IPS DF 19.7 (cell line): Measurements from ENCODE around the gene SMIM32.

Experiments used
- DNase-seq: peaks from one replicate; pipeline ENCODE4 v3.0.0-alpha.2; 2013; ENCODE audit warnings: low read depth, low spot score

Gene SMIM32

DNA sequence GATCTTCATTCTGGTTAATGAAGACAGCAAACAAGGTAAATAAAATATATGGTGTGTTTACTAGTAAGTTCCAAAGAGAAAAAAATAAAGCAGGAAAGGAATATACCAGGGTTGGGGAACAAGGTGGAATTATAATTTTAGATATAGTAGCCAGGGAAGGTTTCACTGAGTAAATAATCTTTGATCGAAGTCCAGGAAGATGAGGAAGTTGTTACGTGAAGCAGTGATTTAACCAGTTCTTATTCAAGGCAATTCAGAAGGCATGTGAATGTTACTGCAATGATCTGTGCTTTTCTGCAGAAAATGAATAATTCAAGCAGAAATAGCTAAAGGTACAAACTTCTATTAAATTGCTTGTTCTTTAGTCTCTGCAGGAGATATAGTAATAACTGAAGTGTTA is 6.2 kb downstream of the SMIM32 start:
- DNase-seq: no peak

DNA sequence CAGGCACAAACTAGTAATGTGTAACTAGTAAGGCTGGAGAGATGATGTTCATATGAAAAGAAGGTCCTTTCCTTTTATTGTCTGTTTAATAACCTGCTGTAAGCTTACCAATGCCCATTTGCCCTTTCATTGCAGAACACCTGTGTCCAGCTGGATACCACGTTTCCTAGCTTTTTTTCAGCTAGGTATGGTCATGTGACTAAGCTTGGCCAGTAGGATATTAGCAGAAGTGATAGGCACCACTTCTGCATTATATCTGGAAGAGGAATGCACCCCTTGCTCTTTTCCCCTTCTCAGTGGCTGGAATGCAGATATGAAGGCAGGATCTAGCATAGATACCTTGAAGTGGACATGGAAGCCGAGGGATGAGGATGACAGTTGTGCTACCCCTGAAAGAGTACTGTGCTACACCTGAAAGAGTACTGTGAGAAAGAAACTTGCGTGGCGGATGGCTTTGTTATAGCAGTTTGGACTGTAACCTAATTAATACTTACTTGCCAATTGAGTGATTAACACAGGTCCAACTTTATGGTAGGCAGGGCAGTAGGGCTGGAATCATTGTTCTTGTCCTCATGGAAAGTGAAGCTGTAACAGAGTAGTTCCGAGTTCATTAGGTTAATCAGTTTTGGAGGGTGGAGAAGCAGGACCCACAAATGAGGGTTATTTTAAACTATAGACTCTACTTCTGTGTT is 6.8 kb downstream of the SMIM32 start:
- no peak for DNase-seq

DNA sequence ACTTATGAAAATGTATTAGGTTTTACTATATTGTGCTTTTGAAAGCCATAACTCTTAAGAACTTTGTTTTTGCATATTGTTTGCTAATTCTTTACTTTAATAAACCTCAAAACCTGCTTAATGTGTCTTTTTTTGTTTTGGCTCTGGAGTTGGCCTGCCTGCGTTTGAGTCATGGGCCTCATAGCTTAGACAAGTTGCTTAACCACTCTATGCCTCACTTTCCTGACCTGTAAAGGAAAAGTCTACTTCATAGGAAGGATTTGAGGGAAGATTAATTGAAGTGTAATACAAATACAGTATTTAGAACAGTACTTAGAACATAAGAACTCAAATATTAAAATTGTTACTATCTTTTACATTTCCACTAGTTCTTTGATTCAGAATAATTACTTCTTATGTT is 10.3 kb downstream of the SMIM32 start:
- DNase-seq: no peak

DNA sequence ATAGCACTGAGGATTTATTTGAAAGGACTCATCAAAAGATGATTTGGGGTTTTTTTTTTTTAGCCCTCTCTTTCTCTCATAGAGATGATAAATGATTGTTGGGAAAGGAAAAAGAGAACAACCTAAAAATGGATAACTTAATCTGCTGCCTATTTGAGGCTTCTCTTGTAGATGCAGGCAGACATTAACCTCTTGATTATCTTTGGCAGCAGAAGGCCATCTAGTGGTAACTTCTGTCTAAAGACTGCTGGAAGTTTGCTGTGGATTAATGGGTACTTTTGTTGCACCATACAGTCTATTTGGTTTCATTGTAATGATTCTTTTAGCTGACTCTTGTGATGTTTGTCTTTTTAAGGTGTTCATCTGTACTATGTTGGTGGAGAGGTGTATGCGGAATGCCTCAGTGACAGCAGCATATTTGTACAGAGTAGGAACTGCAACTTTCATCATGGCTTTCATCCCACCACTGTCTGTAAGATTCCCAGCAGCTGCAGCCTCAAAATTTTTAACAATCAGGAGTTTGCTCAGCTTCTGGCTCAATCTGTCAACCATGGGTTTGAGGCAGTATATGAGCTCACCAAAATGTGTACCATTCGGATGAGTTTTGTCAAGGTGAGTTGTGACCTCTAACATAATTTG is 18.8 kb downstream of the SMIM32 start:
- no peak for DNase-seq

DNA sequence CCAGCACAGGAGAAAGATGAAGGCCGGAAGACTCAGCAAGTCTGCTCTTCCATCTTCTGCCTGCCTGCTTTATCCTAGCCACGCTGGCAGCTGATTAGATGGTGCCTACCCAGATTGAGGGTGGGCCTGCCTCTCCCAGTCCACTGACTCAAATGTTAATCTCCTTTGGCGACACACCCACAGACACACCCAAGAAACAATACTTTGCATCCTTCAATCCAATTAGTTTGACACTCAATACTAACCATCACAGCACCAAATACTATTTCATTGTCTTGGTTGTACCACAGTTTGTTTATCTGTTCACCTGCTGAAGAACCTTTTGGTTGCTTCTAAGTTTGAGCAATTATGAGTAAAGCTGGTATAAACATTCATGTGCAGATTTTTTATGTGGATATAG is 23.7 kb downstream of the SMIM32 start:
- no peak for DNase-seq

DNA sequence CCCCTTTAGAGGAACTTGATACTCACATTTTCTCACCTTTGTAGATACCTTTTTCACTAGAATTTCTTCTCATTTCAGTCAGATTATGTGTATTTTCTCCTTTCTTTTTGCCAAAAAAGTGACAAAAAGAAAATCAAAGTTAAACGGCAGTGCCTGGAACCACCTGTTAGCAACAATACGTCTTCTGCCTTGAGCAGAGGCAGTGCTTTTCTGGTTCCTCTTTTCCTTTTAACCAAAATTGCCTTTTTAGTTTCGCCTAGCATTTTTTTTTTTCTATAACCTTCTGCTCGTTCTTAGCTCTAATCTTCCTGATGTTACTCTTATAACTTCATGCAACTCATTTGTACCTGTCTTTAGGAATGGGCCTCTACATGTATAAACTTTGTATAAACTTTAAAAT is 26.1 kb downstream of the SMIM32 start:
- DNase-seq: no peak

DNA sequence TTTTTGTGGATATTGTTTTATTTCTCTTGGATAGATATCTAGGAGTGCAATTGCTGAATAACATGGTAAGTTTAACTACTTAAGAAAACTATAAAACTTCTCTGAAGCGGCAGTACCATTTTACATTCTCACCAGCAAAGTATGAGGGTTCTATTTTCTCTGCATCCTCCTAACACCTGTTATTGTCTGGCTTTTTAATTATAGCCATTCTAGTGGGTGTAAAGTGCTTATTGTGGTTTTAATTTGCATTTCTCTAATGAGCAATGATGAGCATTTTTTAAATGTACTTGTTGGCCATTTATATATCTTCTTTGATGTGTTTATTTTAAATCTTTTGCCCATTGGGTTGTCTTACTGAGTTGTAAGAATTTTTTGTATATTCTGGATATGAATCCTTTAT is 28.7 kb downstream of the SMIM32 start:
- DNase-seq: no peak

DNA sequence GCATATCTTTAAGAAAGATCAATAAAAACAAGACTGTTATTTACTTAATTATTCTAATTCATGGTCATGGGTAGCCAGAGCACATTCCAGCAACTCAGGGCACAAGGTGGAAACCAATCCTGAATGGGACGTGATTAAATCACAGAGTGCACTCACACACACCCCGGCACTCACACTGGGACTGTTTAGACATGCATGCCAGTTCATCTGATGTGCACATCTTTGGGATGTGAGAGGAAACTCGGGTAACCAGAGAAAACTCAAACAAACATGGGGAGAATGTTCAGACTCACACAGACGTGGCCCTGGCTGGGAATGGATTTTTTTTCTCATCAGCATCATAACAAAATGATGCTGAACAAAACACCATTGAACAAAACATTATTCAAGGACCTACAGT is 31.0 kb downstream of the SMIM32 start:
- no peak for DNase-seq

DNA sequence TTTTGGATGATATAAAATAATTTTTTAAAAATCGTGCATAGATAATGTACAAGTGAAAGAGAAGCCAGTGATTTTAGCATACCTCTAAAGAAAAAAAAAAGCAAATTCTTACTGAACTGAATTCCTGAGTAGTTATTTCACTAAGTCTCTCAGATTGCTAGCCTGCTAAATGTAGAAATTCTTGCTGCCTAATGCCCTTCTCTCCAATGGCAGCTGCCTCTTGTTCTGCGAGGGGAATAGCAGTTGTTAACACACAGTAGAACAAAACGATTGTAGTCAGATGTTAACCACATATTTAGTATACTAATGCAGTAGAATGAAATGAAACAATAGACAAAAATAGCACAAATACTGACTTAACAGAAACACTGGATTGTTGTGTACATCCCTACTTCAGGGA is 33.5 kb downstream of the SMIM32 start:
- no peak for DNase-seq

DNA sequence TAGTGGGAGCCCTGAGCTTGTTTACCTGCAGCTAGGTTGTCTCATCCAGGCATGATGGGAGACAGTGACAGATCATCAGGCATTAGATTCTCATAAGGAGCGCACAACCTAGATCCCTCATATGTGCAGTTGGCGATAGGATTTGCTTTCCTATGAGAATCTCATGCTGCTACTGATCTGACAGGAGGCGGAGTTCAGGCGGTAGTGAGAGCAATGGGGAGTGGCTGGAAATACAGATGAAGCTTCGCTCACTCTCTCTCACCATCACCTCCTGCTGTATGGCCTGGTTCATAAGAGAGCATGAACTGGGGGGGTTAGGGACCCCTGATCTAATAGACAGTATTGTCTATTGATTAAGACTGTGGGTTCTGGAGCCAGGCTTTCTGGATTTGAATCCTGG is 35.4 kb downstream of the SMIM32 start:
- DNase-seq: no peak

DNA sequence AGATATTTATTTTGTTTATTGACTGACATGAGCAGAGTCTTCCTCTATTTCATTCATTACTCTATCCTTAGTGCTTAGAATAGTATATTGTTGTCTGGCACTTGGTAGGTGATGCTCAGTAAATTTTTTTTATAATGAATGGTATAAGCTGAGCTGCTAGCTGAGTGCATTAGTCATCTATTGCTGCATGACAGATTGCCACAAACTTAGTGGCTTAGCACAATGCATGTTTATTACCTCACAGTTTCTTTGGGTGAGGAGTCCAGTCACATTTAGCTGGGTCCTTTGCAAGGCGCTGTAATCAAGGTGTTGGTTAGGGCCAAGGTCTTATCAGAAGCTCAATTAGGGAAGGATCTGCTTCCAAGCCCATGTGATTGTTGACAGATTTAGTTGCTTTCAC is 37.2 kb downstream of the SMIM32 start:
- DNase-seq: no peak

DNA sequence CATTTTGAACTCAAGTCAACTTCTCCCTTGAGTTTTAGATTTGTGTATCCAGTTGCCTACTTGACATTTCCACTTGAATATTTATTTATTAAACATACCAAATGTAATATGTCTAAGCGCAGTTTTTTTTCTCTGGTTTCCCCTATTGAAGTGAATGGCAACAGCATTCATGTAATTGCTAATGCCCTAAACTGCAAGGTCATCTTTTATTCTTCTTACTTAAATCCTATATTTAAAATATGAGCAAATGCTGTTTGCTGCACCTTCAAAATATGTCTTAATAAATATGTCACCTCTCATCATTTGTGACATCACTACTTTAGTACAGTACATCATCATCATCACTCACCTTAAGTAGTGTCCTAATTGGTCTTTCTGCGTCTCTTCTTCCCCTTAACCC is 37.9 kb downstream of the SMIM32 start:
- no peak for DNase-seq

DNA sequence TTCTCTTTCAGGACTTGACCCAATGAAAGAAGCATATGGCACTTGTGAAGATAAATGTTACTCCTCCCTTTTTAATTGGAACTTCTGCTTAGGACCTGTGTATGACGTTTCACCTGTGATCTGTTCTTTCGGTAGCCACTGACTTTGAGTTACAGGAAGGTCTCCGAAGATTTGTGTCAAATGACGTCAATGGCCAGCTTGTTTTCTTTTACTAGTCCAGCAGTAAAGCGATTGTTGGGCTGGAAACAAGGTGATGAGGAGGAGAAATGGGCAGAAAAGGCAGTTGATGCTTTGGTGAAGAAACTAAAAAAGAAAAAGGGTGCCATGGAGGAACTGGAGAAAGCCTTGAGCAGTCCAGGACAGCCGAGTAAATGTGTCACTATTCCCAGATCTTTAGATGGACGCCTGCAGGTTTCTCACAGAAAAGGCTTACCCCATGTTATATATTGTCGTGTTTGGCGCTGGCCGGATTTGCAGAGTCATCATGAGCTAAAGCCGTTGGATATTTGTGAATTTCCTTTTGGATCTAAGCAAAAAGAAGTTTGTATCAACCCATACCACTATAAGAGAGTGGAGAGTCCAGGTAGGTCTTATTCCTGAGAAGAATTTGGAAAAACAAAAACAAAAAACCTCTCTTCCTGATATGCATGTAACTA is 39.3 kb downstream of the SMIM32 start:
- DNase-seq: no peak

DNA sequence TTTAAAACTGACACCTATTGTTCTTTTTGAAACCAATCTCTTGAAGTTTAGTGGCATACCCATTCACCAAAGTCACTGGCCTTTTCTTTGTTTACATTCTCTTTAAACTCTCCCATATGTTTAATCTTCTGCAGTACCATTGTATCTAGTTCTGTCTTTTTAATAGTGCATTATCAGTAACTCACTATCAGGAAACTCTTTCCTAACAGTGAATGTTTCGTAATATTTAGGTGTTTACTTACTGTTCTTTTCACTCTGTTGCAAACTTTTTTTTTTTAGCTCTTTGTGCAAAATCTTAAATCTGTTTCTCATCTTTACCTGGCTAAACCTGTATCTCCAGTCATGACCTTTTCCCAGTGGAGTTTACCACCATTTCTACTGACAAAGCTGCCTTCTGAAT is 43.1 kb downstream of the SMIM32 start:
- no peak for DNase-seq

DNA sequence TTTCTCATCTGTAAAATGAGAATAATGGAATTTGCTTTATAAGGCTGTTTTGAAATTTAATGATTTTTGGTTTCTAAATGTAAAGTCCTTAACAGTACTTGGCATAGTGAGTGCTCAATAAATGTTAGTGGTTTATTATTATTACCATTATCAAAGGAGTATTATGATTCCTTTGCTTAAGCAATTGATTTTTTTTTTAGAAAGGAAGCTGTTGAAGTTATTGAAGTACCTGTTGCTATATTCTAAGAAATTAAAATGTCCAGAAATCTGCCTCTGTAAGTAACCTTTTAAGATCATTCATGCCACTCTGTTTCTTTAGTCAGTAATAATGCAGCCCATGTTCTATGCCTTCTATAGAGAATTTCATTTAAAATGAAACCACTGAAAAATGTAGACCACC is 45.3 kb downstream of the SMIM32 start:
- DNase-seq: no peak

DNA sequence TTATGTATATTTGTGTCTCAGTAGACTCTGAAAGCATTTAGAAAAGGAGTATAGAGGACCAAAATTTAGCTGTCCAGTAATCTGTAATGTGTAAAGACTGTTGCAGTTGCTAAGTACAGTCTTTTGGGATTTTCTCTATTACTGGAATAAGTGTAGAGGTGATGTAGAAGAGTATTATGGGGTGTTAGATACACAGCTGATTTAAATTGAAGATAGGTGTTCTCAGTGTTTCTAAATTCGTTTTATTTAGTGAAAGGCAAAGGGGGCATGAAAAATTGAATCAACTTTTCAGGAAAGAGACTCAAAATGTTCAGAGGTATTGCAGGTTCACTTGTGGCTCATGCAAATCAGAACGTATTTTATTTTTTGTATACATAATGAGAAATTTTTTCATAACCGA is 46.8 kb downstream of the SMIM32 start:
- DNase-seq: no peak

DNA sequence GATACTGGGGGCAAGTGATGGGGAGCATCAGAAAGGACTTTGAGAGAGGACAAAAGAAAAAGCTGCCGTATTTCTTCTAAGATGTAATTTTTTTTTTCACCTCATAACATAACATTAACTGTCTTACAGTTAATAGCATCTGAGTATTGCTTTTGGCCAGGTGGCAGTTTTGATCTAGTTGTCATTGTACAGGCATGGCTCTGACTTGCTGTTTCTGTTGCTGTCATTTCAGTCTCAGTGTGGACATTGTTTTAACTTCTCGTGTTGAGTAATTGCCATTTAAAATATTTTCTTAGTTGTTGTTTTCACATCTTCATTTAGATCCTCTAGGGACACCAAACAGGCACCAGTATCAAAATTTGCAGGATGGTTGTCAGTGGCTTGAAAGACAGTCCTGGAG is 47.9 kb downstream of the SMIM32 start:
- DNase-seq: no peak

DNA sequence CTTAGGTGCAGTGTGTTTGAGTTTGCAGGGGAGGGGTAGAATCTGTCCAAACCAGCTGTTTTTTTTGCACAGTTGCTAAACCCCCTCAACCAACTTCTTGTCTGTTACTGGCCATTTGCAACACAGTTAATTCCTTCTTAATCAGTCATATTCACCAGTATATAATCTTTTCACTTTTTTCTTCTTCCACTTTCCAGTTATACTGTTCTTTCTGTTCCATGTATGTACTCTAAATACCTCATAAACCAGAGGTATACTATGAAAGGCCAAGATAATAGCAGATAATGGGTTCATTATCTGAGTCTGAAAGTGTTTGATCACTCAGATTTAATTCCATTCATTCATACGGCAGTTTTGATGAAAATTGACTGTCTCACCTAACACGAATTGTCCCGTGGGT is 49.2 kb downstream of the SMIM32 start:
- DNase-seq: no peak

DNA sequence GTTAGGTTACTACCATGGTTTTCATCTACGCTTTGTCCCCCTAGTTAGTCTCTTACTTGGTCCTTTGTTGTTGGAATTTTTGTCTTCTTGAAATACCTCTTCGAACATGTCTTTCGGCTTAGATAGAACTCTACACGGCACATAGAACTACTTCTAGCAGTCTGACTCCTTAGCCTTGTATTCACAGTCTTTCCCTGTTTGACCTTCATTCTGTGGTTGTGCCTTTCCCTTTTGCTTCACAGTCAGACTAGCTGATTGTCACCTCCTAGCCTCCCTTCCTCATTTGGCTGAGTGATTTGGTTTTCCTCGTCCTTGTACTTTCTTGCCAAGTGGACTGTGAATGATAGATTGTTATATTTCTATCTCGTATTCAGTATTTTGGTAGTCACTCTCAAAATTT is 49.6 kb downstream of the SMIM32 start:
- no peak for DNase-seq

DNA sequence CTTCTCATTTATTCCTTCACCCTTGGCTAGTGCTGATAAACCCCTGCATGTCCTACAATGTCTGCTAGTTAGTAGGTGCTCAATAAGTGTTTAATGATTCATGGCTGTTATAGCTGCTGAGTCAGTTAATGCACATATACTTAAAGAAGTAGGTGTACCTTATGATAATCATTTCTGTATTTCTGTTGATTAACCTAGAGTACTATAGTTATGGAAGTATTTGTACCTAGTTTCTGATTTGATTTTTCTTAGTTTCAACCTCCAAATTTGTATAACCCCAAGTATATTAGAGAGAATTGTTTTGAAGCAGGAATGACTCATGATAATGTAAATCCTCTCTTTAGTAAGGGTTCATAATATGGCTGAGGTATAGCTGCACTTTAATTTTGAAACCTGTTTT is 51.4 kb downstream of the SMIM32 start:
- no peak for DNase-seq
